ENCODE data around the gene C7. TPM values are rescaled to one million over a fixed set of nuclear protein-coding genes. Genes with fewer than 3 reads are reported as not detected.
"Not testable (repeated sequence)": the region's sequence is repeated elsewhere in the genome, so short reads cannot be mapped to it uniquely, and the experiment has no call there.

C7 gene
- total RNA-seq: not detected

- no peaks in the 10 kb centered on the region for H3K36me3 Mint-ChIP-seq
- peak within 1 kb of the TSS in 1 of 2 donors; percentile 22 for H3K27ac Mint-ChIP-seq
- H3K9me3 Mint-ChIP-seq: no peaks in the 10 kb centered on the region
- ATAC-seq: no peak
- DNase-seq (ENCODE audit: low spot score in 2 of 2): no peak
These were observed at the start of gene C7 for GRCh38 chr5:40909264-40909663. Gene C7, plus strand, starts transcription at chr5:40909497. Its CDS starts 114 bp downstream, at chr5:40909611.

GRCh38 chr5:40860711-40861110 lies 48.6 kb upstream of the C7 start:
- Mint-ChIP-seq H3K27ac (no peak overlapping the region), H3K36me3 (peaks cover 0 to 9% of the 10 kb centered on the region in 2 donors), H3K9me3 (peaks cover 8 to 13% of the 10 kb centered on the region in 2 donors)
- ATAC-seq: no peak
- DNase-seq (ENCODE audit: low spot score in 2 of 2): no peak

- not testable (repeated sequence) for H3K27ac Mint-ChIP-seq; H3K36me3 Mint-ChIP-seq; ATAC-seq; DNase-seq (ENCODE audit: low spot score in 2 of 2)
- peaks cover 8 to 13% of the 10 kb centered on the region in 2 donors for H3K9me3 Mint-ChIP-seq
These were observed 44.3 kb upstream of the C7 start for GRCh38 chr5:40865004-40865403.

- no peak for DNase-seq (ENCODE audit: low spot score in 2 of 2)
- Mint-ChIP-seq H3K9me3 (peaks cover 8 to 13% of the 10 kb centered on the region in 2 donors), H3K36me3 (peaks cover 0 to 9% of the 10 kb centered on the region in 2 donors), H3K27ac (no peak overlapping the region)
- no peak for ATAC-seq
These were observed 42.5 kb upstream of the C7 start for GRCh38 chr5:40866844-40867243.

- Mint-ChIP-seq H3K27ac (no peak overlapping the region), H3K9me3 (peaks cover 8 to 10% of the 10 kb centered on the region in 2 donors), H3K36me3 (peaks cover 0 to 9% of the 10 kb centered on the region in 2 donors)
- ATAC-seq: no peak
- DNase-seq (ENCODE audit: low spot score in 2 of 2): no peak
These were observed 39.9 kb upstream of the C7 start for GRCh38 chr5:40869384-40869783.

GRCh38 chr5:40871177-40871576 lies 38.1 kb upstream of the C7 start:
- Mint-ChIP-seq H3K27ac (no peak overlapping the region), H3K9me3 (no peaks in the 10 kb centered on the region)
- ATAC-seq: no peak

GRCh38 chr5:40872253-40872652 lies 37.0 kb upstream of the C7 start:
- H3K9me3 Mint-ChIP-seq; H3K27ac Mint-ChIP-seq; DNase-seq (ENCODE audit: low spot score in 2 of 2); H3K36me3 Mint-ChIP-seq; ATAC-seq: not testable (repeated sequence)

More at GRCh38 chr5:40871177-40871576, 38.1 kb upstream of the C7 start:
- DNase-seq (ENCODE audit: low spot score in 2 of 2): no peak
- no peaks in the 10 kb centered on the region for H3K36me3 Mint-ChIP-seq

- ATAC-seq (no peak), DNase-seq (ENCODE audit: low spot score in 2 of 2) (no peak)
- no peak overlapping the region for H3K27ac Mint-ChIP-seq
- peaks cover 10 to 11% of the 10 kb centered on the region in 2 donors for H3K9me3 Mint-ChIP-seq
- peaks cover 6 to 13% of the 10 kb centered on the region in 2 donors for H3K36me3 Mint-ChIP-seq
These were observed 35.9 kb upstream of the C7 start for GRCh38 chr5:40873286-40873880.

- no peak for ATAC-seq
- DNase-seq (ENCODE audit: low spot score in 2 of 2): no peak
- H3K27ac Mint-ChIP-seq: no peak overlapping the region
- peaks cover 6 to 13% of the 10 kb centered on the region in 2 donors for H3K36me3 Mint-ChIP-seq
- H3K9me3 Mint-ChIP-seq: peaks cover 10 to 11% of the 10 kb centered on the region in 2 donors
These were observed 33.3 kb upstream of the C7 start for GRCh38 chr5:40875958-40876357.

GRCh38 chr5:40877371-40877988 lies 31.8 kb upstream of the C7 start:
- peak; percentile 66 to 79 for ATAC-seq
- Mint-ChIP-seq H3K36me3 (peaks cover 6 to 13% of the 10 kb centered on the region in 2 donors), H3K27ac (peak overlapping the region; percentile 2 to 16), H3K9me3 (peaks cover 10 to 11% of the 10 kb centered on the region in 2 donors)
- peak in 1 of 2 donors; percentile 6 for DNase-seq (ENCODE audit: low spot score in 2 of 2)

- DNase-seq (ENCODE audit: low spot score in 2 of 2): no peak
- H3K9me3 Mint-ChIP-seq: peaks cover 10 to 11% of the 10 kb centered on the region in 2 donors
- H3K27ac Mint-ChIP-seq: no peak overlapping the region
- no peak for ATAC-seq
- H3K36me3 Mint-ChIP-seq: peaks cover 6 to 13% of the 10 kb centered on the region in 2 donors
These were observed 29.9 kb upstream of the C7 start for GRCh38 chr5:40879163-40879942.

GRCh38 chr5:40882291-40882690 lies 27.0 kb upstream of the C7 start:
- Mint-ChIP-seq H3K9me3 (peaks cover 4 to 6% of the 10 kb centered on the region in 2 donors), H3K36me3 (peaks cover 0 to 6% of the 10 kb centered on the region in 2 donors), H3K27ac (no peak overlapping the region)
- DNase-seq (ENCODE audit: low spot score in 2 of 2): no peak
- no peak for ATAC-seq

GRCh38 chr5:40883051-40883450 lies 26.2 kb upstream of the C7 start:
- not testable (repeated sequence) for H3K27ac Mint-ChIP-seq; ATAC-seq; DNase-seq (ENCODE audit: low spot score in 2 of 2); H3K9me3 Mint-ChIP-seq; H3K36me3 Mint-ChIP-seq

GRCh38 chr5:40895440-40896425 lies 13.6 kb upstream of the C7 start:
- not testable (repeated sequence) for DNase-seq (ENCODE audit: low spot score in 2 of 2); H3K9me3 Mint-ChIP-seq; H3K27ac Mint-ChIP-seq; H3K36me3 Mint-ChIP-seq; ATAC-seq

- no peaks in the 10 kb centered on the region for H3K36me3 Mint-ChIP-seq
- no peaks in the 10 kb centered on the region for H3K9me3 Mint-ChIP-seq
- DNase-seq (ENCODE audit: low spot score in 2 of 2): peak in 1 of 2 donors; percentile 41
These were observed 4.9 kb upstream of the C7 start for GRCh38 chr5:40904205-40904993.

GRCh38 chr5:40904994-40905306 lies 4.3 kb upstream of the C7 start:
- Mint-ChIP-seq H3K27ac (no peak overlapping the region), H3K36me3 (no peaks in the 10 kb centered on the region)
- ATAC-seq: no peak

More at GRCh38 chr5:40904205-40904993, 4.9 kb upstream of the C7 start:
- ATAC-seq: peak; percentile 59 to 72
- H3K27ac Mint-ChIP-seq: no peak overlapping the region

More at GRCh38 chr5:40904994-40905306, 4.3 kb upstream of the C7 start:
- H3K9me3 Mint-ChIP-seq: no peaks in the 10 kb centered on the region
- no peak for DNase-seq (ENCODE audit: low spot score in 2 of 2)
